ENCODE results near the gene NT5C.

DNA sequence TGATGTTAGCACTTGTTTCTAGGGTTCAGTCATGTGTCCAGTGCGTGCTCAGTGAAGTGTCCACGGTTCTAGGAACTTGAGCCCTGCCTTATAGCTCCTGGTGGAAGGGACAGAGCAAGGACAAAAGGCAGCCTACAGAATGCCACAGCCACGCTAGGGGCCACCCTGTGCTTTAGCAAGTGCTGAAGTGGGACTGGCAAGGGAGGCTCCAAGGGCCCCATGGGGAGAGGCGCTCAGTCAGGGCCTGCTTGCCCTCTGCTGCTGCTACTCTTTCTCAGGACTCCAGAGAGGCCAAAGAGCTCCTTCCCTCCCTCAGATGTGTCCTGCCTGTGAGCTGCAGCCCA lies 6.8 kb downstream of the NT5C start:
- TF ChIP-seq, protein P1, sequence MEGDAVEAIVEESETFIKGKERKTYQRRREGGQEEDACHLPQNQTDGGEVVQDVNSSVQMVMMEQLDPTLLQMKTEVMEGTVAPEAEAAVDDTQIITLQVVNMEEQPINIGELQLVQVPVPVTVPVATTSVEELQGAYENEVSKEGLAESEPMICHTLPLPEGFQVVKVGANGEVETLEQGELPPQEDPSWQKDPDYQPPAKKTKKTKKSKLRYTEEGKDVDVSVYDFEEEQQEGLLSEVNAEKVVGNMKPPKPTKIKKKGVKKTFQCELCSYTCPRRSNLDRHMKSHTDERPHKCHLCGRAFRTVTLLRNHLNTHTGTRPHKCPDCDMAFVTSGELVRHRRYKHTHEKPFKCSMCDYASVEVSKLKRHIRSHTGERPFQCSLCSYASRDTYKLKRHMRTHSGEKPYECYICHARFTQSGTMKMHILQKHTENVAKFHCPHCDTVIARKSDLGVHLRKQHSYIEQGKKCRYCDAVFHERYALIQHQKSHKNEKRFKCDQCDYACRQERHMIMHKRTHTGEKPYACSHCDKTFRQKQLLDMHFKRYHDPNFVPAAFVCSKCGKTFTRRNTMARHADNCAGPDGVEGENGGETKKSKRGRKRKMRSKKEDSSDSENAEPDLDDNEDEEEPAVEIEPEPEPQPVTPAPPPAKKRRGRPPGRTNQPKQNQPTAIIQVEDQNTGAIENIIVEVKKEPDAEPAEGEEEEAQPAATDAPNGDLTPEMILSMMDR (IDR thresholded peaks at IDR 0.05): no peak
- TF ChIP-seq POLR2A (IDR thresholded peaks at IDR 0.05): no peak

Measured in adrenal gland (tissue), 5 donors.